ENCODE measurements around the gene LSM7.

- no peak for TF ChIP-seq TCF7L2 (IDR thresholded peaks at IDR 0.05; ENCODE audit: low read depth, low read length)
- no peak for TF ChIP-seq ZBTB37 (CRISPR knock-in tag; IDR thresholded peaks at IDR 0.05)
- no peak for TF ChIP-seq RNF219 (CRISPR knock-in tag; IDR thresholded peaks at IDR 0.05)
- no peak for TF ChIP-seq ZNF124 (CRISPR knock-in tag; IDR thresholded peaks at IDR 0.05)
- no peak for TF ChIP-seq CTCF (CRISPR knock-in tag; IDR thresholded peaks at IDR 0.05)
- no peak for TF ChIP-seq SMC3 (IDR thresholded peaks at IDR 0.05; ENCODE audit: low read length)
- TF ChIP-seq ZZZ3 (CRISPR knock-in tag; IDR thresholded peaks at IDR 0.05; ENCODE audit: borderline replicate concordance): no peak
- TF ChIP-seq GLMP (CRISPR knock-in tag; IDR thresholded peaks at IDR 0.05; ENCODE audit: borderline replicate concordance): no peak
- no peak for TF ChIP-seq RELA (CRISPR knock-in tag; IDR thresholded peaks at IDR 0.05)
Measured at GRCh38 chr19:2372076-2372612, 43.8 kb upstream of the LSM7 start.

Measured in HepG2 (cell line).